Measurements from ENCODE around the gene ZIC1. TPM values are rescaled to one million over a fixed set of nuclear protein-coding genes. Genes with fewer than 3 reads are reported as not detected.

Gene ZIC1
- total RNA-seq, 2 experiments from 2014 or later = not detected

DNA sequence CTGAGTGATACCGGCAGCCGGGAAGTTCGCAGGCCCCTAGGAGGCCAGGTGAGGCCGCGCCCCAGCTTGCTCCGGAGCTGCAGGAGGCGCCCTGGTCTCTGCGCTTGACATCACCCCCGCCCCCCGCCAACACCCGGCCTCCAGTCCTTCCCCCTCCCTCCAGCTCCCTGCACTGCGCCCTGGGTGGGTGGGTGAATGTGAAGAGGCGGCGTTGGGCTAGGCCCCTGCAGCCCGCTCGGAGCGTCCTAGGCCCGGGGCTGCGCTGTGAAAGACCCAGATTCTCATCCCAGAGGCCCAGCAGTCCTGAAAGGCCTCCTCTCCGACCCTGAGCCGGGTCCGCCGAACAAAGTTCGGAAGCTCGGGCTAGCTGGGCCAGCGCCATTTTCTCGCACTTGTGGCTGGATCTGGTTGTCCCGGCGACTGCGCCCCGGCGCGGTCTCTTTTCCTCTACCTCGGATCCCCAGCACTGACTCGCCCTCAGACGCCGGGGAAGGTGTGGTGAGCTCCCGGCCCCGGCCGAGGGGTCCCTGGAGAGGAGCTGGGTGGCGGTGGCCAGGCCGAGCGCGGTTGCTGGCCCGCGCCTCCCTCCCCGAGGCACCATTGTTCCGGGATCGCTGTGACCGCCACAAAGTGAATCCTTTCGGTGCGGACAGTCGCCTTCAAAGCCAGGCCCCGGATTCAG lies 15.8 kb upstream of the ZIC1 start:
- Mint-ChIP-seq H3K27me3 (ENCODE audit: low read depth) (peaks cover 84% of the 10 kb centered on the region), H3K9me3 (peaks cover 1% of the 10 kb centered on the region), H3K4me3 (no peak overlapping the region), H3K27ac (no peak overlapping the region), H3K4me1 (ENCODE audit: low read depth) (peaks cover 10% of the 10 kb centered on the region), H3K36me3 (ENCODE audit: low read depth) (peaks cover 20% of the 10 kb centered on the region)
- no peak for DNase-seq
- CTCF ChIA-PET = interaction anchor here (1.3 kb wide), 1 partner anchor 10 kb away, joined by 5 read pairs; no protein-coding TSS in a partner anchor
- intact Hi-C loops (cut with micrococcal nuclease) = no loop called here

GRCh38 chr3:147393943-147394883 lies 15.0 kb upstream of the ZIC1 start:
- DNase-seq = no peak
- H3K27ac Mint-ChIP-seq = peak overlapping the region; percentile 8
- H3K4me3 Mint-ChIP-seq = no peak overlapping the region
- peaks cover 81% of the 10 kb centered on the region for H3K27me3 Mint-ChIP-seq (ENCODE audit: low read depth)
- intact Hi-C loops (cut with micrococcal nuclease) = no loop called here
- H3K36me3 Mint-ChIP-seq (ENCODE audit: low read depth) = peaks cover 20% of the 10 kb centered on the region
- H3K9me3 Mint-ChIP-seq = peaks cover 1% of the 10 kb centered on the region
- CTCF ChIA-PET = interaction anchor here (1.3 kb wide), 1 partner anchor 11 kb away, joined by 5 read pairs; no protein-coding TSS in a partner anchor
- H3K4me1 Mint-ChIP-seq (ENCODE audit: low read depth) = peaks cover 10% of the 10 kb centered on the region

GRCh38 chr3:147394884-147395225 lies 14.3 kb upstream of the ZIC1 start:
- no peak overlapping the region for H3K4me3 Mint-ChIP-seq
- H3K9me3 Mint-ChIP-seq = peaks cover 1% of the 10 kb centered on the region
- peak overlapping the region; percentile 8 for H3K27ac Mint-ChIP-seq
- CTCF ChIA-PET = no interaction called here
- H3K4me1 Mint-ChIP-seq (ENCODE audit: low read depth) = peaks cover 10% of the 10 kb centered on the region
- intact Hi-C loops (cut with micrococcal nuclease) = no loop called here
- peaks cover 81% of the 10 kb centered on the region for H3K27me3 Mint-ChIP-seq (ENCODE audit: low read depth)
- DNase-seq = no peak
- peaks cover 20% of the 10 kb centered on the region for H3K36me3 Mint-ChIP-seq (ENCODE audit: low read depth)

DNA sequence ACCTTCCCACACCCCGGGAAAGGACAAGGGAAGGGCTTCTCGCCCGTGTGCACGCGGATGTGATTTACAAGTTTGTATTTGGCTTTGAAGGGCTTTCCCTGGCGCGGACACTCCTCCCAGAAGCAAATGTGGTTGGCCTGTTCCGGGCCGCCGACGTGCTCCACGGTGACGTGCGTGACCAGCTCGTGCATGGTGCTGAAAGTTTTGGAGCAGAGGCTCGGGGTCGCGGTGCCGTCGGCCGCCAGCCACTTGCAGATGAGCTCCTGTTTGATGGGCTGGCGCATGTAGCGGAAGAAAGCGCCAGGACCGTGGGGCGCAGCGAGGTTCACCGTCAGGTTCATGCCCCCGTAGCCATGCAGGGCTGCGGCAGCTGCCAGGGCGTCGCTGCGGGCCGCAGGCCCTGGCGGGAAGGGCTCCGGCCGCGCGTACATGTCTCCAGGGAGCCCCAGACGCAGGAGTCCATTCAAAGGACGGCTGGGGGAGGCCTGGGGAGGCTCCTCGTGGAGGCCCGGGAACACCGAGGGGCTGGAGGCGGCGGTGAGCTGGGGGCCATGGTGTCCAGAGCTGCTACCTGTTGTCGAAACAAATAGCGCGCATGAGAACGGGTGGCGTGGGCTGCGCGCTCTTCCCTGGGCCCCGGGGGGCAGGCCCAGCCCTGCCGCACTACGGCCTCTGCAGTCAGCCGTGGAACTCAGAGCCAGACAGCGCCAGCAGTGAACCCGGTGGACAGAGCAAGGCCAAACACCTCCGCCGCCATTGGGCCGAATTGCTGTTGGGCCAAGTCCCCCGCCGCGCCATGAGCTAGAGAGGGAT lies 13.1 kb upstream of the ZIC1 start:
- Mint-ChIP-seq H3K27ac (no peak overlapping the region), H3K4me3 (no peak overlapping the region), H3K4me1 (ENCODE audit: low read depth) (peaks cover 10% of the 10 kb centered on the region), H3K9me3 (peaks cover 1% of the 10 kb centered on the region), H3K27me3 (ENCODE audit: low read depth) (peaks cover 77% of the 10 kb centered on the region), H3K36me3 (ENCODE audit: low read depth) (peaks cover 20% of the 10 kb centered on the region)
- intact Hi-C loops (cut with micrococcal nuclease) = no loop called here
- CTCF ChIA-PET = interaction anchor here (0.6 kb wide), 1 partner anchor 46 kb away, joined by 4 read pairs; no protein-coding TSS in a partner anchor
- DNase-seq = no peak

DNA sequence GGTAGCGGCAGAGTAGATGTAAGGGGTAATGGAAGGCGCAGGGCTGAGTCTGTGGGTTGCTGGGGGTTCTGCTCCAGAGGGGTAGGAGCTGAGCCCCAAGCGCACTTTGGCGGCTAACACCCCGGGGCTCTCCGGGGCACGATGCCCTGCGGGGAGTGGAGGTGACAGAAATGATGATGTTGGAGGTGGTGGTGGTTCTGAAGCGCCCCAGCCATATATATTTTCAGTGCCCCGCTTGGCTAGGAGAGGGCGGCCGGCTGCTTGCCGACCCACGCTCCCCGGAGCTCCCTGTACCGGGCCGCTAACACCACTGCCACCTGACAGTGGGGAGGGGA lies 12.5 kb upstream of the ZIC1 start:
- intact Hi-C loops (cut with micrococcal nuclease) = no loop called here
- Mint-ChIP-seq H3K36me3 (ENCODE audit: low read depth) (peaks cover 15% of the 10 kb centered on the region), H3K27me3 (ENCODE audit: low read depth) (peaks cover 78% of the 10 kb centered on the region), H3K27ac (no peak overlapping the region), H3K4me3 (no peak overlapping the region), H3K4me1 (ENCODE audit: low read depth) (peaks cover 10% of the 10 kb centered on the region), H3K9me3 (peaks cover 1% of the 10 kb centered on the region)
- no peak for DNase-seq
- CTCF ChIA-PET = interaction anchor here (0.6 kb wide), 1 partner anchor 46 kb away, joined by 4 read pairs; no protein-coding TSS in a partner anchor

GRCh38 chr3:147397155-147397874 lies 11.8 kb upstream of the ZIC1 start:
- Mint-ChIP-seq H3K27ac (no peak overlapping the region), H3K27me3 (ENCODE audit: low read depth) (peaks cover 77% of the 10 kb centered on the region), H3K4me3 (no peak overlapping the region), H3K9me3 (peaks cover 4% of the 10 kb centered on the region), H3K4me1 (ENCODE audit: low read depth) (peaks cover 10% of the 10 kb centered on the region), H3K36me3 (ENCODE audit: low read depth) (peaks cover 13% of the 10 kb centered on the region)
- no peak for DNase-seq
- CTCF ChIA-PET = no interaction called here
- intact Hi-C loops (cut with micrococcal nuclease) = no loop called here

DNA sequence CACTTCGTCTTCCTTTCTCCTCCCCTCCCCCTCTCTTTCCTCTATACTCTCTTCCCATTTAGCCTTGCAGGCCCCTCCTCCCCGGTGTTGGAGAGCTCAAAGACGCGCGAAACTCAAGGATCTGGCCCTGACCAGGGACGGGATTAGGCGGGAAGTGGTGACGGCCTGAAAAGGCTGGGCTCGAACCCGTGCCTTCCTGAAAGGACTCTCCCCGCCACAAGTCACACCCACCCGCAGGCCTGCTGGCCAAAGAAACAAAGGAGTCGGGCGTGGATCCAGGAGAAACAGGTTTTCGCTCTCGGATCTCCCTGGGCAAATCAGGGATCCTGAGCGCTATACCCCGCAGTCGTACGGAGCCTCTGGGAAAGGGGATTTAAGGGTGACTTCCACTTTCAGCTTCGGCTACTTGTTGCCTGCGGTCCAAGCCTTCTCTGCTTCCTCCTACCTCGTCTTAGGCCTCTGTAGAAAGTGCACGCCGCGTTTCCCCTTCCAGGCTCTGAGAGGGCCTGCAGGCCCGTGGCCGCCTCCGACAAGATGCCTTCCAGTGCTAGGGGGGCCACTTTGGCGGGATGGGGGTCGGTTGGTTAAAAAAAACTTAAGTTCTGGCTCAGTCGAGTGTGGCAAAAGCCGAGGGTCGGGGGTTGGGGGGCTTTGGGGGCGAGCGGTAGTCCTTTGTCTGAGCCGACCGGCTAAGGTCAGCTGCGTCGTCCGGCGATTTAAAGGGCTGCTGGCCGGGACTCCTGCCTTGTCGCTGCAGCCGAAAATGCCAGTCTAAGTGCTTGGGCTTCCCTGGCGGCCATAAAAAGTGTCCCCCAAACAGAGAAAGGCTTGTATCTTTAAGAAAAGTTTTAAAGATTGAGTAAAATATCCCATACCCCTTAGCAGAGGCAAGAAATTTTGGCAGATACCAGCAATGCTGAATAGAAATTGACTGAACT lies 11.0 kb upstream of the ZIC1 start:
- Mint-ChIP-seq H3K4me3 (no peak overlapping the region), H3K27me3 (ENCODE audit: low read depth) (peaks cover 75% of the 10 kb centered on the region), H3K27ac (no peak overlapping the region), H3K36me3 (ENCODE audit: low read depth) (peaks cover 10% of the 10 kb centered on the region), H3K9me3 (peaks cover 4% of the 10 kb centered on the region), H3K4me1 (ENCODE audit: low read depth) (peaks cover 10% of the 10 kb centered on the region)
- CTCF ChIA-PET = no interaction called here
- intact Hi-C loops (cut with micrococcal nuclease) = no loop called here
- no peak for DNase-seq

DNA sequence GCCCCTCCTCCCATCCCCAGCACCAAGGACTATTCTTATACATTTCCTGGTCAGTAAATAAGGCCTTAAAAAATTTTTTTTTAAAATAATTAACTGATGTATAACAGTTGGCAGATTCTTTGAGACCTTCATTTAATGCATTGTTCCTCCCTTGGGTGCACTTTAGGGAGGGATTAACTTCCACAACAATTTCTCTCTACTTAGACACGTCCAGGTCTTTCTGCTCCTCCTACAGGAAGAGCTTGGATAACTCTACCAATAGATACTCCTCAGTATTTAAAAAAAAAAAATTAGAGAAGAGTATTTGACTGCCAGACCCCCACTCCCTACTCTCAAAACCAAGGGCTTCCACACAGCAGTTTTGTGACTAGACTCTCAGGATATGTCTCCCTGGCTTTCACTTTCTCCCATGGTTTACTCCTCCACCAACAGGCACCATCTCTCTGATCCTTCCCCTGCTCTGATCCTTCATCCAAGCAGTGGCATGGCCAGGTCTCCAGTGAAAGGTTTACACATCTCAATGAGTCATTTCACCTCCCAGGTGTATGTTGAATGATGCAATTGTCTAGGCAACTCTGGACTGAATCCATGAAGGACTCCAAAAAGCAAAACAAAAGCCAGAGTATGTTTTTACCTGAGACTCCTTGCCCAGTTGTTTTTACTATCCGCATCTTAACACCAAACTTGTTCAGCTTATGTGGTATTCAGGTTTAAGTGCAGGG lies 10.2 kb upstream of the ZIC1 start:
- Mint-ChIP-seq H3K27me3 (ENCODE audit: low read depth) (peaks cover 78% of the 10 kb centered on the region), H3K27ac (no peak overlapping the region), H3K36me3 (ENCODE audit: low read depth) (peaks cover 10% of the 10 kb centered on the region), H3K4me3 (no peak overlapping the region), H3K9me3 (peaks cover 4% of the 10 kb centered on the region), H3K4me1 (ENCODE audit: low read depth) (peaks cover 8% of the 10 kb centered on the region)
- intact Hi-C loops (cut with micrococcal nuclease) = no loop called here
- no peak for DNase-seq
- CTCF ChIA-PET = no interaction called here

DNA sequence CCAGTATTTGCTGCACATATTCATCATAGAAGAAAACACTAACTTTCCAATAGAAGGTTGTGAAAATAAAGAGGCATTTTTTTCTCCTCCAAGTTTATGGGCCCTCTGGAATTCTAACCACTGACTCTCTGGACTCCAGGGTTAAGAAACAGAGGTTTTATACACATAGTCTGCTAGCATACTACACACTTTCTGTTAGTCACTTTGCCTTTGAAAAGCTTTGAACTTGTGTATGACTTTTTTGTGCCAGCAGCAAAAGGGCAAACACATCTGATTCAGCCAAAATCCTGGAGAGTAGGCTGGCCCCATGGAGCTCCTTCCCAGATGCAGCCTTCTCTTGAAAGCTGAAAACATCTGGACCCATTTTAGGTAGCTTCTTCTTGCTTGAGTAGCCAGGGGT lies 9.1 kb upstream of the ZIC1 start:
- no peak for DNase-seq
- Mint-ChIP-seq H3K4me3 (no peak overlapping the region), H3K4me1 (ENCODE audit: low read depth) (peaks cover 7% of the 10 kb centered on the region), H3K27me3 (ENCODE audit: low read depth) (peaks cover 77% of the 10 kb centered on the region), H3K9me3 (peaks cover 4% of the 10 kb centered on the region), H3K27ac (no peak overlapping the region), H3K36me3 (ENCODE audit: low read depth) (peaks cover 10% of the 10 kb centered on the region)
- CTCF ChIA-PET = no interaction called here
- intact Hi-C loops (cut with micrococcal nuclease) = no loop called here

DNA sequence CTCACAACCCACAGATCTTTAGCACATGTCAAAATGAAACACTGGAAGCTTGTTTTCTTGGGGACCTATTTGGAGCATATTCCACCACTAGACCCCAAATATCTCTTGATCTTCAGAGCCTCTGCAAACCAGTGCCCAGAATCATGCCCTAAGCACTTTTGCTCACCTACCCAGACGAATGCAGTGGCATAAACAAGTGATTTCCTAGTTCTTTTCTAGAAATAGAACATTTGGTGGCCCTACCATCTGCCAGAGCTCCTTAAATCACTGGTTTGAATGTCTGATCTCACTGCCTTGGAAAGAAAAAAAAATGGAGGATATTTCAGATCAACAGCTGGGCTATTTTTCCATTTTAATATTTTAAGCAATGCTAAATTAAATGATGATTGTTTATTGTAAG lies 8.2 kb upstream of the ZIC1 start:
- Mint-ChIP-seq H3K4me3 (no peak overlapping the region), H3K4me1 (ENCODE audit: low read depth) (peaks cover 7% of the 10 kb centered on the region), H3K27ac (no peak overlapping the region), H3K27me3 (ENCODE audit: low read depth) (peaks cover 77% of the 10 kb centered on the region), H3K36me3 (ENCODE audit: low read depth) (peaks cover 10% of the 10 kb centered on the region), H3K9me3 (peaks cover 4% of the 10 kb centered on the region)
- intact Hi-C loops (cut with micrococcal nuclease) = no loop called here
- no peak for DNase-seq
- CTCF ChIA-PET = interaction anchor here (0.6 kb wide), 1 partner anchor 39 kb away, joined by 3 read pairs; no protein-coding TSS in a partner anchor

All from activated naive CD4-positive, alpha-beta T cell treated with anti-CD3 and anti-CD28 coated beads for 36 hours (primary cell).